ENCODE measurements around the gene KCNT1. TPM values are rescaled to one million over a fixed set of nuclear protein-coding genes. Genes with fewer than 3 reads are reported as not detected.

The KCNT1 gene
- total RNA-seq, 1 experiment from 2014 or later, result 0.17 TPM

- TF ChIP-seq SP1 (IDR thresholded peaks at IDR 0.05; ENCODE audit: low read depth), result no peak
These were observed 51.6 kb downstream of the KCNT1 start (continued) for GRCh38 chr9:135753391-135754105.

GRCh38 chr9:135756576-135756975 lies 54.6 kb downstream of the KCNT1 start:
- Histone ChIP-seq H4K20me1 (ENCODE audit: insufficient read depth) (no peaks in the 10 kb centered on the region), H3K79me2 (ENCODE audit: insufficient read depth, low read length) (no peaks in the 10 kb centered on the region), H3K4me3 (replicated peaks in 1 of 2; ENCODE audit: low read depth in 1 of 2, low read length in 2 of 2) (no peak overlapping the region), H3K36me3 (ENCODE audit: control insufficient read depth in 1 of 2, insufficient read depth in 2 of 2, low read length in 2 of 2) (no peaks in the 10 kb centered on the region), H2AFZ (ENCODE audit: low read depth, low read length, poor library complexity, severe bottlenecking) (no peak overlapping the region), H3K9ac (ENCODE audit: low read length) (no peak overlapping the region), H3K27me3 (ENCODE audit: insufficient read depth, low read length) (no peaks in the 10 kb centered on the region), H3K27ac (ENCODE audit: low read depth, low read length) (no peak overlapping the region), H3K9me3 (ENCODE audit: control insufficient read depth in 1 of 2, insufficient read depth in 1 of 2, low read depth in 1 of 2, low read length in 2 of 2) (no peaks in the 10 kb centered on the region), H3K4me2 (ENCODE audit: low read length) (no peak overlapping the region), H3K4me1 (ENCODE audit: control insufficient read depth in 1 of 2, insufficient read depth in 2 of 2, low read length in 2 of 2) (no peaks in the 10 kb centered on the region), H3K9me2 (ENCODE audit: insufficient read depth) (no peaks in the 10 kb centered on the region)
- no peak for DNase-seq (ENCODE audit: low read depth, low spot score)
- RAD21 ChIA-PET (ENCODE audit: low non-redundant PET in 1 of 2, low total read pairs in 2 of 2, uncharacterized antibody in 2 of 2, unreplicated experiment in 2 of 2), result no interaction called here
- no TSS peak for BruUV-seq (replicated peaks)
- TF ChIP-seq MAX (IDR thresholded peaks at IDR 0.05) (no peak), POLR2A (IDR thresholded peaks at IDR 0.05; ENCODE audit: borderline replicate concordance, extremely low read depth, insufficient read depth, insufficient read length) (no peak), JUND (IDR thresholded peaks at IDR 0.05) (no peak), ZBTB33 (IDR thresholded peaks at IDR 0.05; ENCODE audit: extremely low read depth, insufficient replicate concordance, low read length) (no peak), SP1 (IDR thresholded peaks at IDR 0.05; ENCODE audit: low read depth) (no peak), ZFX (IDR thresholded peaks at IDR 0.05) (no peak), FOSL1 (IDR thresholded peaks at IDR 0.05; ENCODE audit: low read depth) (no peak), TCF7L2 (IDR thresholded peaks at IDR 0.05; ENCODE audit: borderline replicate concordance, extremely low read depth, insufficient read depth, insufficient read length) (no peak), EZH2phosphoT487 (IDR thresholded peaks at IDR 0.05; ENCODE audit: borderline replicate concordance) (no peak), CBX3 (IDR thresholded peaks at IDR 0.05; ENCODE audit: low read depth) (no peak)
- intact Hi-C loops (cut with micrococcal nuclease), result no loop called here
- POLR2A ChIA-PET, result no interaction called here
- CTCF ChIA-PET, result no interaction called here
- ATAC-seq, result no peak

All from HCT116 (cell line).